ENCODE data around the gene IQSEC3. TPM values are rescaled to one million over a fixed set of nuclear protein-coding genes. Genes with fewer than 3 reads are reported as not detected.
"Not testable (repeated sequence)": the region's sequence is repeated elsewhere in the genome, so short reads cannot be mapped to it uniquely, and the experiment has no call there.

IQSEC3 gene
- total RNA-seq, 2 experiments from 2014 or later: not detected

DNA sequence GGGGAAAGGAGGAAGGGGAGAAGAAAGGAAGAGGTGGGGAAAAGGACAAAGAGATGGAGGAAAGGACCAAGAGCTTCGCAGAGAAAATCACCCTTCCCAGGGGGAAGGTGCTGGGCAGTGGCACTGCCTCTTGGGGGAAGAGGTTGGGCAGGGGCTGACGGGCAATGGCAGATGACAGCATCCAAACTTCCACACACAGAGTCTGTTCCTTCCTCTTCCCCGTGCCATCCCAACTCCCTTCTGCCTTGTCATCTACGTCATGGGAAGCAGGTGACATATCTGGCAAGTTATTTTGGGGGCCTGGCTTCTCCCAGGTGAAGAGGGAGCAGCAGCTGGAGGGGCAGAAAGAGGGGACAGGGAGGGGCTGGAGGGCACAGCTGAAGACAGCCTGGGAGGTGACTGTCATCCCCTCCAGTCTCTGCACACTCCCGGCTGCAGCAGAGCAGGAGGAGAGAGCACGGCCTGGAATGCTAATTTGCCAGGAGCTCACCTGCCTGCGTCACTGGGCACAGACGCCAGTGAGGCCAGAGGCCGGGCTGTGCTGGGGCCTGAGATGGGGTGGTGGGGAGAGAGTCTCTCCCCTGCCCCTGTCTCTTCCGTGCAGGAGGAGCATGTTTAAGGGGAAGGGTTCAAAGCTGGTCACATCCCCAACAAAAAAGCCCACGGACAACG is 43.9 kb upstream of the IQSEC3 start:
- Histone ChIP-seq H3K36me3 (ENCODE audit: insufficient read depth, low read length) (peaks cover 6% of the 10 kb centered on the region; the same call in 1 of the 2 replicates), H4K20me1 (ENCODE audit: insufficient read depth, low read length) (no peaks in the 10 kb centered on the region), H3K79me2 (ENCODE audit: insufficient read depth, low read depth, low read length) (no peaks in the 10 kb centered on the region), H3K4me3 (ENCODE audit: low read depth, low read length, poor library complexity, severe bottlenecking) (no peak overlapping the region), H3K4me2 (ENCODE audit: low read length) (no peak overlapping the region), H2AFZ (ENCODE audit: low read length) (no peak overlapping the region), H3K4me1 (ENCODE audit: insufficient read depth, low read length, poor library complexity, severe bottlenecking) (no peaks in the 10 kb centered on the region), H3K9me3 (ENCODE audit: low read length) (no peaks in the 10 kb centered on the region), H3K27ac (ENCODE audit: low read depth, low read length, poor library complexity, severe bottlenecking) (no peak overlapping the region), H3K9me2 (ENCODE audit: insufficient read depth, low read length) (no peaks in the 10 kb centered on the region)
- CTCF ChIA-PET (ENCODE audit: unreplicated experiment): no interaction called here
- BruUV-seq (replicated peaks): no TSS peak
- POLR2A ChIA-PET: no interaction called here
- no peak for DNase-seq (ENCODE audit: low spot score)
- intact Hi-C loops (cut with micrococcal nuclease; ENCODE audit: unreplicated experiment): no loop called here
- no peak for TF ChIP-seq EZH2phosphoT487 (IDR thresholded peaks at IDR 0.05; ENCODE audit: borderline replicate concordance, low read depth, low read length)
- TF ChIP-seq, protein P1, sequence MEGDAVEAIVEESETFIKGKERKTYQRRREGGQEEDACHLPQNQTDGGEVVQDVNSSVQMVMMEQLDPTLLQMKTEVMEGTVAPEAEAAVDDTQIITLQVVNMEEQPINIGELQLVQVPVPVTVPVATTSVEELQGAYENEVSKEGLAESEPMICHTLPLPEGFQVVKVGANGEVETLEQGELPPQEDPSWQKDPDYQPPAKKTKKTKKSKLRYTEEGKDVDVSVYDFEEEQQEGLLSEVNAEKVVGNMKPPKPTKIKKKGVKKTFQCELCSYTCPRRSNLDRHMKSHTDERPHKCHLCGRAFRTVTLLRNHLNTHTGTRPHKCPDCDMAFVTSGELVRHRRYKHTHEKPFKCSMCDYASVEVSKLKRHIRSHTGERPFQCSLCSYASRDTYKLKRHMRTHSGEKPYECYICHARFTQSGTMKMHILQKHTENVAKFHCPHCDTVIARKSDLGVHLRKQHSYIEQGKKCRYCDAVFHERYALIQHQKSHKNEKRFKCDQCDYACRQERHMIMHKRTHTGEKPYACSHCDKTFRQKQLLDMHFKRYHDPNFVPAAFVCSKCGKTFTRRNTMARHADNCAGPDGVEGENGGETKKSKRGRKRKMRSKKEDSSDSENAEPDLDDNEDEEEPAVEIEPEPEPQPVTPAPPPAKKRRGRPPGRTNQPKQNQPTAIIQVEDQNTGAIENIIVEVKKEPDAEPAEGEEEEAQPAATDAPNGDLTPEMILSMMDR (conservative IDR thresholded peaks at IDR 0.05; ENCODE audit: low read length): no peak

DNA sequence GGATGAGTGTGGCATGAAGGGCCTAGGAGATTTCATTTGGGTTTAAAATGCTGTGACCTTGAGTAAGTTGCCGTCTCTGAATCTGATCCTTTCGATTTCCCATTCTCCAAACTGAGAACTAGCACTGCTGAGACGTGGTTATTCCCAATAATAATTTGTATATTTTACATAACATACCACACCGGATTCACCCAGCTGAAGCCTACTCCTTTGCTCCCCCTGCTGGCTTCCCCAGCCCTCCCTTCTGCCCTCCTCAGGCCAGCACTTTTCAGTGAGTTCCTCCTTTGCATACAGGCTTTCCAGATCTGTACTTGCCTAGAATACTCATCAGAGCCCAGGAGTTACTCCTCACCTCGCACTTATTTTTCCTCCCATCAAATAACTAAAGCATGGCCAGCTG is 38.7 kb upstream of the IQSEC3 start:
- BruUV-seq (replicated peaks); H3K4me2 ChIP-seq (ENCODE audit: low read length); H3K9me3 ChIP-seq (ENCODE audit: low read length); H4K20me1 ChIP-seq (ENCODE audit: insufficient read depth, low read length); POLR2A ChIA-PET; H3K4me1 ChIP-seq (ENCODE audit: insufficient read depth, low read length, poor library complexity, severe bottlenecking); DNase-seq (ENCODE audit: low spot score); H3K36me3 ChIP-seq (ENCODE audit: insufficient read depth, low read length); intact Hi-C loops (cut with micrococcal nuclease; ENCODE audit: unreplicated experiment); H2AFZ ChIP-seq (ENCODE audit: low read length); H3K27ac ChIP-seq (ENCODE audit: low read depth, low read length, poor library complexity, severe bottlenecking); H3K79me2 ChIP-seq (ENCODE audit: insufficient read depth, low read depth, low read length); CTCF ChIA-PET (ENCODE audit: unreplicated experiment); H3K4me3 ChIP-seq (ENCODE audit: low read depth, low read length, poor library complexity, severe bottlenecking); H3K9me2 ChIP-seq (ENCODE audit: insufficient read depth, low read length): not testable (repeated sequence)

DNA sequence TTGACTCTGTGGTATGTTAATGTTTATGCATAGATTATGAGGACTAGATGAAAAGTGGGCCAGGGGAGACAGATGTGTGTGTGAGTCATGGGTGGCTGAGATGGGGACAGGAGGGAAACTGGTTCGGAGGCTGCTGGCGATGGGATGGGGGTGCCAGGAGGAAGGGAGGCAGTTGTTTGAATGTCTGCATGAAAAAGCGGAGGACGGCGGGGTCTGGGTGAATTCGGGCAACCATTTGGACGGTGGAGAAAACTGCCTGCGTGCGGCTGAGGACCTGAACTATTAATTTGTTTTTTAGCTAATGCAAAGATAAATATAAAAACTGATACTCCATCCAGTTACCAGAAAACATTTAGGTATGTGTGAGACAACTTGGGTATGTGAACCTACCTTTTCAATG is 27.8 kb upstream of the IQSEC3 start:
- H4K20me1 ChIP-seq (ENCODE audit: insufficient read depth, low read length); H3K4me3 ChIP-seq (ENCODE audit: low read depth, low read length, poor library complexity, severe bottlenecking); H3K4me1 ChIP-seq (ENCODE audit: insufficient read depth, low read length, poor library complexity, severe bottlenecking); CTCF ChIA-PET (ENCODE audit: unreplicated experiment); intact Hi-C loops (cut with micrococcal nuclease; ENCODE audit: unreplicated experiment); H3K9me2 ChIP-seq (ENCODE audit: insufficient read depth, low read length); H3K79me2 ChIP-seq (ENCODE audit: insufficient read depth, low read depth, low read length); H3K9me3 ChIP-seq (ENCODE audit: low read length); H3K27ac ChIP-seq (ENCODE audit: low read depth, low read length, poor library complexity, severe bottlenecking); POLR2A ChIA-PET; H3K4me2 ChIP-seq (ENCODE audit: low read length); H3K36me3 ChIP-seq (ENCODE audit: insufficient read depth, low read length); BruUV-seq (replicated peaks); DNase-seq (ENCODE audit: low spot score); H2AFZ ChIP-seq (ENCODE audit: low read length): not testable (repeated sequence)

DNA sequence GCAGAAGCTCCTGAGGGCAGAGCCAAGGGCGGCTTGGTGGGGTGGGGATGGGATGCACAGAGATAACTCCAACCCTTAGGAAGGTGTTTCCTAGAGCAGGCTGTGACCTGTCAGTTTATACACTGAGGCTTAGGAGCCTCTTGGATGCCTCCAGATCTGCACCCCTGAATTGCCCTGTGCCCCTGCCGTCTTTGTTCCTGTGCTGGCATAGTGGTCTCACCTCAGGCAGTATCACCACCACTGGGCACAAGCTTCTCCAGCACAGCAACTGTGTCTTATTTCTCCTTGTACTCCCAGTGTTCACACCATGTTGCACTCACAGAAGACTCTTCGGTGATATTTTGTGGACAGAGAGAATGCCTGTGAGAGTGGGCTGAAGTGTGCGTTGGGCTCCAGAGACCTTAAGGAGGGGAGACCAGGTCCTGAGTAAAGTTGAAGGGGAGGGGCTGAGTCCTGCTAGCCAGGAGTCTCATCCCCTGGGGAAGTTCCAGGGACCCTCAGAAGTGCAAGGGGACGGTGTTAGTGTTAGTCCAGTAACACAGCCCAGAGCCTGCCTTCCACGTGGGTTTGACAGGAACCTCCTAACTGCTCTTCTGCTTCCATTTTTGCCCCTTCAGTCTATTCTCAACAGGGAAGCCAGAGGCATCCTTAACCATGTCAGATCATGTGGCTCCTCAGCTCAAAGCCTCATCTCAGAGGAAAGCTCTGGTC is 26.9 kb upstream of the IQSEC3 start:
- DNase-seq (ENCODE audit: low spot score); H2AFZ ChIP-seq (ENCODE audit: low read length); H3K4me1 ChIP-seq (ENCODE audit: insufficient read depth, low read length, poor library complexity, severe bottlenecking); H3K4me3 ChIP-seq (ENCODE audit: low read depth, low read length, poor library complexity, severe bottlenecking); H3K9me2 ChIP-seq (ENCODE audit: insufficient read depth, low read length); H4K20me1 ChIP-seq (ENCODE audit: insufficient read depth, low read length); CTCF ChIA-PET (ENCODE audit: unreplicated experiment); intact Hi-C loops (cut with micrococcal nuclease; ENCODE audit: unreplicated experiment); BruUV-seq (replicated peaks); H3K79me2 ChIP-seq (ENCODE audit: insufficient read depth, low read depth, low read length); H3K9me3 ChIP-seq (ENCODE audit: low read length); H3K27ac ChIP-seq (ENCODE audit: low read depth, low read length, poor library complexity, severe bottlenecking); H3K4me2 ChIP-seq (ENCODE audit: low read length); POLR2A ChIA-PET; H3K36me3 ChIP-seq (ENCODE audit: insufficient read depth, low read length): not testable (repeated sequence)

DNA sequence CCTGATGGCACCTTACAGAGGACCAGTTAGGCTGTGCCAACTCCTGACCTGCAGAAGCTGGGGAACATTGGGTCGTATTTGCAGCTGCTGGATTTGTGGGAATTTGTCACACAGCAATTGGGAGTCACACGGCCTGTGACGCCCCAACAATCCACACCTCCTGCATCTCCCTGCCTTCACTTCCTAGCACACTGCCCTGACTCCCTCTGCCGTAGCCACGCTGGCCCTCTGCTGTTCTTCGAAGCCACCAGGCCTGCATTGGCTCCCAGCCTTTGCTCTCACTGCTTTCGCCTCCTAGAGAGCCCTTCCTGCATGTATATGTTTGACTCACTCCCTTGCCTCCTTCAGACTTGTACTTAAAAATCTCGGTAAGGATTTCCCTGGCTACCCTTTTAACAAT is 22.2 kb upstream of the IQSEC3 start:
- H3K4me1 ChIP-seq (ENCODE audit: insufficient read depth, low read length, poor library complexity, severe bottlenecking); DNase-seq (ENCODE audit: low spot score); H3K9me3 ChIP-seq (ENCODE audit: low read length); intact Hi-C loops (cut with micrococcal nuclease; ENCODE audit: unreplicated experiment); H3K27ac ChIP-seq (ENCODE audit: low read depth, low read length, poor library complexity, severe bottlenecking); H3K9me2 ChIP-seq (ENCODE audit: insufficient read depth, low read length); H2AFZ ChIP-seq (ENCODE audit: low read length); H3K36me3 ChIP-seq (ENCODE audit: insufficient read depth, low read length); POLR2A ChIA-PET; CTCF ChIA-PET (ENCODE audit: unreplicated experiment); H3K4me2 ChIP-seq (ENCODE audit: low read length); H3K79me2 ChIP-seq (ENCODE audit: insufficient read depth, low read depth, low read length); H3K4me3 ChIP-seq (ENCODE audit: low read depth, low read length, poor library complexity, severe bottlenecking); H4K20me1 ChIP-seq (ENCODE audit: insufficient read depth, low read length); BruUV-seq (replicated peaks): not testable (repeated sequence)

Measured in OCI-LY7 (cell line).